A673 (cell line): Measurements from ENCODE around the gene KATNIP.

Experiments
- EZH2 ChIP-seq: fragments of 200-600 bp; sonication (generic); IDR thresholded peaks from 2 replicates; pipeline ENCODE4 v1.6.1; 2017; ENCODE audit warnings: borderline replicate concordance, low read depth, mild to moderate bottlenecking, mixed read lengths, antibody characterized with exemption, low read length; ENCODE audit not compliant: poor library complexity, severe bottlenecking
- TF ChIP-seq, protein P1 (sequence below): fragments of 300-800, 200-600 bp; sonication (generic); conservative IDR thresholded peaks from 2 replicates; pipeline ENCODE4 v1.5.1; 2017; ENCODE audit warnings: low read depth, mild to moderate bottlenecking, antibody characterized with exemption, low read length, moderate library complexity, mixed read lengths

DNA sequence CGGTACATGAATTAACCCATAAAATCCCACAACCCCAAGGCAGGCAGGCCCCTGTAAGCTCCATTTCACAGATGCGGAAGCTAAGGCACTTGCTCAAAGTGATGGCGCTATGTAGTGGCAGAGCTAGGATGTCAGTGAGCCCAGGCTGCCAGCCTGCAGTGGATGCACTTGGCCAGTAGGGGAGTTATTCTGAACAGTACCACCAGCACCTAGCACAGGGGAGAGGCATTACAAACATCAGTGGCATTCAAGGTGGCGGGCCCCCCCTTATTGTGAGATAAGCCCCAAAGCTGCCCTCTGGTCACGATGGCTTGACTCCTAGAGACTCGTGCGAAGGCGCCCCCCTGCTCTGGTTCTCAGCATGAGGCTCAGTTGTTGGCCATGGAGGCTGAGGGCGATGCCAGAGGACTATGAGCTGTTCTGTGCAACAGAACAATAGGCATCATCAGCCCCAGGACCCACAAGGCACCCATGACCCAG, 34.0 kb upstream of the KATNIP start:
- TF ChIP-seq, protein P1, sequence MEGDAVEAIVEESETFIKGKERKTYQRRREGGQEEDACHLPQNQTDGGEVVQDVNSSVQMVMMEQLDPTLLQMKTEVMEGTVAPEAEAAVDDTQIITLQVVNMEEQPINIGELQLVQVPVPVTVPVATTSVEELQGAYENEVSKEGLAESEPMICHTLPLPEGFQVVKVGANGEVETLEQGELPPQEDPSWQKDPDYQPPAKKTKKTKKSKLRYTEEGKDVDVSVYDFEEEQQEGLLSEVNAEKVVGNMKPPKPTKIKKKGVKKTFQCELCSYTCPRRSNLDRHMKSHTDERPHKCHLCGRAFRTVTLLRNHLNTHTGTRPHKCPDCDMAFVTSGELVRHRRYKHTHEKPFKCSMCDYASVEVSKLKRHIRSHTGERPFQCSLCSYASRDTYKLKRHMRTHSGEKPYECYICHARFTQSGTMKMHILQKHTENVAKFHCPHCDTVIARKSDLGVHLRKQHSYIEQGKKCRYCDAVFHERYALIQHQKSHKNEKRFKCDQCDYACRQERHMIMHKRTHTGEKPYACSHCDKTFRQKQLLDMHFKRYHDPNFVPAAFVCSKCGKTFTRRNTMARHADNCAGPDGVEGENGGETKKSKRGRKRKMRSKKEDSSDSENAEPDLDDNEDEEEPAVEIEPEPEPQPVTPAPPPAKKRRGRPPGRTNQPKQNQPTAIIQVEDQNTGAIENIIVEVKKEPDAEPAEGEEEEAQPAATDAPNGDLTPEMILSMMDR: peak; percentile 66
- TF ChIP-seq EZH2: no peak
